ENCODE results near the gene NFYA.

DNA sequence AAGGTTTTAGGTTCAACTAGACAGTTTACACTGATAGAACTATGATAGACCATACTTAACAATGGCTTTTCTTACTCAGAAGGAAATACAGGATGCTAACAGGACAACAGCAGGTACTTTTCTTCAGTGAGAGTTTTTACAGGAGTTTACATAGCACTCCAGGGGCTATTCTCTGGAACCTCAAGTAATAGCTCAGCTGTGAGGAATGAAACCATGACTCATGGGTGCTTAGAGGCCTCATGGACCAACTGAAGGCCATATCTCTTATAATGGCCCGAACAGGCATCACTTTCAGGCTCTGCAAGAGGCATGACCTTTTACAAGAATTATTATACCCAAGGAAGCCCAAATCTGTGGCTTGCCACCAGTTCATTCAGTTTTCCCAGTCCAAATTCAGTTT, 49.6 kb downstream of the NFYA start:
- TF ChIP-seq NFE2L1 (CRISPR knock-in tag; IDR thresholded peaks at IDR 0.05; ENCODE audit: borderline replicate concordance) (no peak), FOXP1 (IDR thresholded peaks at IDR 0.05) (no peak), FOXP1 (CRISPR knock-in tag; IDR thresholded peaks at IDR 0.05) (no peak), MXI1 (IDR thresholded peaks at IDR 0.05; ENCODE audit: borderline replicate concordance, low read depth, low read length) (no peak), GTF2F1 (IDR thresholded peaks at IDR 0.05; ENCODE audit: low read length) (no peak), NR1H2 (CRISPR knock-in tag; IDR thresholded peaks at IDR 0.05; ENCODE audit: borderline replicate concordance, low read depth) (no peak), DNMT1 (CRISPR knock-in tag; IDR thresholded peaks at IDR 0.05) (no peak)
- TF ChIP-seq, protein P1, sequence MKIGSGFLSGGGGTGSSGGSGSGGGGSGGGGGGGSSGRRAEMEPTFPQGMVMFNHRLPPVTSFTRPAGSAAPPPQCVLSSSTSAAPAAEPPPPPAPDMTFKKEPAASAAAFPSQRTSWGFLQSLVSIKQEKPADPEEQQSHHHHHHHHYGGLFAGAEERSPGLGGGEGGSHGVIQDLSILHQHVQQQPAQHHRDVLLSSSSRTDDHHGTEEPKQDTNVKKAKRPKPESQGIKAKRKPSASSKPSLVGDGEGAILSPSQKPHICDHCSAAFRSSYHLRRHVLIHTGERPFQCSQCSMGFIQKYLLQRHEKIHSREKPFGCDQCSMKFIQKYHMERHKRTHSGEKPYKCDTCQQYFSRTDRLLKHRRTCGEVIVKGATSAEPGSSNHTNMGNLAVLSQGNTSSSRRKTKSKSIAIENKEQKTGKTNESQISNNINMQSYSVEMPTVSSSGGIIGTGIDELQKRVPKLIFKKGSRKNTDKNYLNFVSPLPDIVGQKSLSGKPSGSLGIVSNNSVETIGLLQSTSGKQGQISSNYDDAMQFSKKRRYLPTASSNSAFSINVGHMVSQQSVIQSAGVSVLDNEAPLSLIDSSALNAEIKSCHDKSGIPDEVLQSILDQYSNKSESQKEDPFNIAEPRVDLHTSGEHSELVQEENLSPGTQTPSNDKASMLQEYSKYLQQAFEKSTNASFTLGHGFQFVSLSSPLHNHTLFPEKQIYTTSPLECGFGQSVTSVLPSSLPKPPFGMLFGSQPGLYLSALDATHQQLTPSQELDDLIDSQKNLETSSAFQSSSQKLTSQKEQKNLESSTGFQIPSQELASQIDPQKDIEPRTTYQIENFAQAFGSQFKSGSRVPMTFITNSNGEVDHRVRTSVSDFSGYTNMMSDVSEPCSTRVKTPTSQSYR (CRISPR knock-in tag; IDR thresholded peaks at IDR 0.05; ENCODE audit: borderline replicate concordance), result no peak
- TF ChIP-seq, protein P2, sequence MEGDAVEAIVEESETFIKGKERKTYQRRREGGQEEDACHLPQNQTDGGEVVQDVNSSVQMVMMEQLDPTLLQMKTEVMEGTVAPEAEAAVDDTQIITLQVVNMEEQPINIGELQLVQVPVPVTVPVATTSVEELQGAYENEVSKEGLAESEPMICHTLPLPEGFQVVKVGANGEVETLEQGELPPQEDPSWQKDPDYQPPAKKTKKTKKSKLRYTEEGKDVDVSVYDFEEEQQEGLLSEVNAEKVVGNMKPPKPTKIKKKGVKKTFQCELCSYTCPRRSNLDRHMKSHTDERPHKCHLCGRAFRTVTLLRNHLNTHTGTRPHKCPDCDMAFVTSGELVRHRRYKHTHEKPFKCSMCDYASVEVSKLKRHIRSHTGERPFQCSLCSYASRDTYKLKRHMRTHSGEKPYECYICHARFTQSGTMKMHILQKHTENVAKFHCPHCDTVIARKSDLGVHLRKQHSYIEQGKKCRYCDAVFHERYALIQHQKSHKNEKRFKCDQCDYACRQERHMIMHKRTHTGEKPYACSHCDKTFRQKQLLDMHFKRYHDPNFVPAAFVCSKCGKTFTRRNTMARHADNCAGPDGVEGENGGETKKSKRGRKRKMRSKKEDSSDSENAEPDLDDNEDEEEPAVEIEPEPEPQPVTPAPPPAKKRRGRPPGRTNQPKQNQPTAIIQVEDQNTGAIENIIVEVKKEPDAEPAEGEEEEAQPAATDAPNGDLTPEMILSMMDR (CRISPR knock-in tag; IDR thresholded peaks at IDR 0.05), result no peak
